Measurements from ENCODE around the gene DNAJC27. TPM values are rescaled to one million over a fixed set of nuclear protein-coding genes. Genes with fewer than 3 reads are reported as not detected.

Gene DNAJC27
- total and polyA plus RNA-seq, 2 of the 13 experiments (the other 11 are each of a cell fraction or from before 2014, with no cell fraction given), result 3.1 to 3.7 TPM

- TF ChIP-seq, protein P1, sequence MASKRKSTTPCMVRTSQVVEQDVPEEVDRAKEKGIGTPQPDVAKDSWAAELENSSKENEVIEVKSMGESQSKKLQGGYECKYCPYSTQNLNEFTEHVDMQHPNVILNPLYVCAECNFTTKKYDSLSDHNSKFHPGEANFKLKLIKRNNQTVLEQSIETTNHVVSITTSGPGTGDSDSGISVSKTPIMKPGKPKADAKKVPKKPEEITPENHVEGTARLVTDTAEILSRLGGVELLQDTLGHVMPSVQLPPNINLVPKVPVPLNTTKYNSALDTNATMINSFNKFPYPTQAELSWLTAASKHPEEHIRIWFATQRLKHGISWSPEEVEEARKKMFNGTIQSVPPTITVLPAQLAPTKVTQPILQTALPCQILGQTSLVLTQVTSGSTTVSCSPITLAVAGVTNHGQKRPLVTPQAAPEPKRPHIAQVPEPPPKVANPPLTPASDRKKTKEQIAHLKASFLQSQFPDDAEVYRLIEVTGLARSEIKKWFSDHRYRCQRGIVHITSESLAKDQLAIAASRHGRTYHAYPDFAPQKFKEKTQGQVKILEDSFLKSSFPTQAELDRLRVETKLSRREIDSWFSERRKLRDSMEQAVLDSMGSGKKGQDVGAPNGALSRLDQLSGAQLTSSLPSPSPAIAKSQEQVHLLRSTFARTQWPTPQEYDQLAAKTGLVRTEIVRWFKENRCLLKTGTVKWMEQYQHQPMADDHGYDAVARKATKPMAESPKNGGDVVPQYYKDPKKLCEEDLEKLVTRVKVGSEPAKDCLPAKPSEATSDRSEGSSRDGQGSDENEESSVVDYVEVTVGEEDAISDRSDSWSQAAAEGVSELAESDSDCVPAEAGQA (IDR thresholded peaks at IDR 0.05; ENCODE audit: low read depth), result peak; percentile 81; the same call in 1 of the 2 replicates
- TF ChIP-seq, protein P1 (CRISPR knock-in tag; IDR thresholded peaks at IDR 0.05; ENCODE audit: borderline replicate concordance), result no peak; the same call in 1 of the 2 replicates
- TF ChIP-seq ELF4 (CRISPR knock-in tag; IDR thresholded peaks at IDR 0.05; ENCODE audit: borderline replicate concordance) (no peak), ZNF549 (CRISPR knock-in tag; IDR thresholded peaks at IDR 0.05) (no peak), HNRNPLL (IDR thresholded peaks at IDR 0.05; ENCODE audit: low read depth, low read length, poor library complexity, severe bottlenecking) (peak; percentile 77), DNMT1 (CRISPR knock-in tag; IDR thresholded peaks at IDR 0.05) (peak; percentile 40; the same call in 1 of the 2 replicates), ZNF687 (CRISPR knock-in tag; IDR thresholded peaks at IDR 0.05) (peak; percentile 97), NRL (CRISPR knock-in tag; IDR thresholded peaks at IDR 0.05; ENCODE audit: borderline replicate concordance) (peak; percentile 31)
- TF ChIP-seq, protein P2, sequence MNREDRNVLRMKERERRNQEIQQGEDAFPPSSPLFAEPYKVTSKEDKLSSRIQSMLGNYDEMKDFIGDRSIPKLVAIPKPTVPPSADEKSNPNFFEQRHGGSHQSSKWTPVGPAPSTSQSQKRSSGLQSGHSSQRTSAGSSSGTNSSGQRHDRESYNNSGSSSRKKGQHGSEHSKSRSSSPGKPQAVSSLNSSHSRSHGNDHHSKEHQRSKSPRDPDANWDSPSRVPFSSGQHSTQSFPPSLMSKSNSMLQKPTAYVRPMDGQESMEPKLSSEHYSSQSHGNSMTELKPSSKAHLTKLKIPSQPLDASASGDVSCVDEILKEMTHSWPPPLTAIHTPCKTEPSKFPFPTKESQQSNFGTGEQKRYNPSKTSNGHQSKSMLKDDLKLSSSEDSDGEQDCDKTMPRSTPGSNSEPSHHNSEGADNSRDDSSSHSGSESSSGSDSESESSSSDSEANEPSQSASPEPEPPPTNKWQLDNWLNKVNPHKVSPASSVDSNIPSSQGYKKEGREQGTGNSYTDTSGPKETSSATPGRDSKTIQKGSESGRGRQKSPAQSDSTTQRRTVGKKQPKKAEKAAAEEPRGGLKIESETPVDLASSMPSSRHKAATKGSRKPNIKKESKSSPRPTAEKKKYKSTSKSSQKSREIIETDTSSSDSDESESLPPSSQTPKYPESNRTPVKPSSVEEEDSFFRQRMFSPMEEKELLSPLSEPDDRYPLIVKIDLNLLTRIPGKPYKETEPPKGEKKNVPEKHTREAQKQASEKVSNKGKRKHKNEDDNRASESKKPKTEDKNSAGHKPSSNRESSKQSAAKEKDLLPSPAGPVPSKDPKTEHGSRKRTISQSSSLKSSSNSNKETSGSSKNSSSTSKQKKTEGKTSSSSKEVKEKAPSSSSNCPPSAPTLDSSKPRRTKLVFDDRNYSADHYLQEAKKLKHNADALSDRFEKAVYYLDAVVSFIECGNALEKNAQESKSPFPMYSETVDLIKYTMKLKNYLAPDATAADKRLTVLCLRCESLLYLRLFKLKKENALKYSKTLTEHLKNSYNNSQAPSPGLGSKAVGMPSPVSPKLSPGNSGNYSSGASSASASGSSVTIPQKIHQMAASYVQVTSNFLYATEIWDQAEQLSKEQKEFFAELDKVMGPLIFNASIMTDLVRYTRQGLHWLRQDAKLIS (CRISPR knock-in tag; IDR thresholded peaks at IDR 0.05), result peak; percentile 69; the same call in 1 of the 2 replicates
Observed at GRCh38 chr2:24971536-24972314, at the start of gene DNAJC27 (continued).
